ENCODE results near the gene LRP1B.

DNA sequence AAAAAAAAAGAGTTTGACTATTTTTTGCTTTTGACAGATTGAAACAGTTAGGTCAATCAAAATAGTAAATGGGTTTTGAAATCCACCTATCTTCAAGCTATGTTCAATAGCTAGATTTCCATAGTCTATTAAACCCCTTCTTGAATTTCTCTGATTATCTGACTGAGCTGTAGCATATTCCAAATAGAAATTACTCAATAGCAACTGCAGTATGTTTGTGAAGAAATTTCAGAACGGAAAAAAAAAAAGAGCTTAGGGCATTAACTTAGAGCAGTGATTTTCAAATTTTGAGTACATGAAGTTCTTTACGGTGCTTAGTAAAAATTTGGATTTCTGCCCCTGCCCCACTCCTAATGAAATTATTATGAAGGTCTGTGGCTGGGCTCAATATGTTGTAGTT is 432.3 kb downstream of the LRP1B start:
- TF ChIP-seq, protein P1, sequence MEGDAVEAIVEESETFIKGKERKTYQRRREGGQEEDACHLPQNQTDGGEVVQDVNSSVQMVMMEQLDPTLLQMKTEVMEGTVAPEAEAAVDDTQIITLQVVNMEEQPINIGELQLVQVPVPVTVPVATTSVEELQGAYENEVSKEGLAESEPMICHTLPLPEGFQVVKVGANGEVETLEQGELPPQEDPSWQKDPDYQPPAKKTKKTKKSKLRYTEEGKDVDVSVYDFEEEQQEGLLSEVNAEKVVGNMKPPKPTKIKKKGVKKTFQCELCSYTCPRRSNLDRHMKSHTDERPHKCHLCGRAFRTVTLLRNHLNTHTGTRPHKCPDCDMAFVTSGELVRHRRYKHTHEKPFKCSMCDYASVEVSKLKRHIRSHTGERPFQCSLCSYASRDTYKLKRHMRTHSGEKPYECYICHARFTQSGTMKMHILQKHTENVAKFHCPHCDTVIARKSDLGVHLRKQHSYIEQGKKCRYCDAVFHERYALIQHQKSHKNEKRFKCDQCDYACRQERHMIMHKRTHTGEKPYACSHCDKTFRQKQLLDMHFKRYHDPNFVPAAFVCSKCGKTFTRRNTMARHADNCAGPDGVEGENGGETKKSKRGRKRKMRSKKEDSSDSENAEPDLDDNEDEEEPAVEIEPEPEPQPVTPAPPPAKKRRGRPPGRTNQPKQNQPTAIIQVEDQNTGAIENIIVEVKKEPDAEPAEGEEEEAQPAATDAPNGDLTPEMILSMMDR (IDR thresholded peaks at IDR 0.05; ENCODE audit: borderline replicate concordance, extremely low read depth, low read length, poor library complexity, severe bottlenecking) = no peak
- TF ChIP-seq EZH2 (IDR thresholded peaks at IDR 0.05; ENCODE audit: borderline replicate concordance, low read depth, low read length, severe bottlenecking) = no peak

Data from DND-41 (cell line).